Inferior parietal cortex (tissue), 1 donor: Measurements from ENCODE around the gene DENND1A.

ENCODE experiments used
- DNase-seq: peaks from one replicate; pipeline ENCODE4 v3.0.0-alpha.2; 2016; ENCODE audit errors: extremely low spot score

The DENND1A gene

DNA sequence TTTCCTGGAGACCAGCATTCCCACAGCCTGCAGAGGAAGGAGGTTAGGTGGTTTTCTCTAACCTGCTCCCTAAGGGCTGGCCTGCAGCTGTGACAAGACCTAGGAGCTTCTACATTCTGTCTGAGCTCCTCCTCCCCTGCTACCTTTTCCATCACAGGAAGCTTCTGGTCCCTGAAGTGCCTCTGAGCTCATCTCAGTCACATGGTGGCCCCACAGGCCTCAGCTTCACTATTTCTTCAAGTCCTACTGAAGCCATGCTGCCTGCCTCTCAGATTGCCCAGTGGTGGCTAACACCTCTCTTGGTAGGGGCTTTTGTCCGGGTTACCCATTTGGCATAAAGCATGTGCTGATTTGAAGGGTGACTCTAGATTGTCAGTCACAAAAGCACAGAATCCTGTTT is 314.5 kb downstream of the DENND1A start:
- no peak for DNase-seq

DNA sequence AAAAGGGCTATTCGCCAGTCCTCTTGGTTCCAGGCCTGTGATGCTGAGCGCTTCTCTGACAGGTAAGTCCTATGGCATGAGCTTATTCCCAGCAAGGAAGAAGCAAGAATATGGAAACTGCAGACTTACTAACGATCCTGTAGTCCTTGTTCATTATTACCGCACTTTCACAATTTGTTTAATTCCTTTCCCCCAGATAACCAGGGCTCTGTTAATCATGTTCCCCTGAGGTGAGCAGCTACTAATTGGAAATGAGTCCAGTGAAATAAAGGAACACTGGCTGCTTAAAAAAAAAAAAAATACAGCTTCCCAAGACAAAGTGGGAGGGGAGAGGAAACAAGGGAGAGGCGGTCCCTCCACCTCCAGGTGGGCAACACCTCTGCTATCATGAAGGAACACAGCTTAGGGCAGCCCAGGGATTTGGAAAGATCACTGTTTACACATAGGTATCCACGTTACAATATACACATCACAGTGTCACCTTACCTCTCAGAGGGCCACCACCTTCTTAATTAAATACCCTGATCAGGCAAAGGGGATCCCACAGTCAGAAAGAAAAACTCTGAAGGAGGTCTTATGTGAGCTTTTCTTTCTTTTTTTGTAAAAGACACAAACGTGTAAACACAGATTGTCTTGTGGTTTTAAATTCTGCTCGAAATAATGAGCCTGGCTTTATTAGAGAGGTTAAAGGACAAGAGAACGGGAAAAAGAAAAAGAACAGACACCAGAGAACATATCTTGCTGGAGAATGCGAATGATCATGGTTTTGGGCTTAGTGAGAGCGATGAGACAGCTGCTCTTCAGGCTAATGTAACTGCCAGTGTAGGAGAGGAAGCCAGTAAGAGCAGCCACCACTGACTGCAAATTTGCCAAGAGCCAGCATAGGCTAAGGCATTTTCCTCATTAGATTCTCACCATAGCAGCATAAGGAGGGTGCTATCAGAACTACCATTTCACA is 315.3 kb downstream of the DENND1A start:
- DNase-seq: no peak

DNA sequence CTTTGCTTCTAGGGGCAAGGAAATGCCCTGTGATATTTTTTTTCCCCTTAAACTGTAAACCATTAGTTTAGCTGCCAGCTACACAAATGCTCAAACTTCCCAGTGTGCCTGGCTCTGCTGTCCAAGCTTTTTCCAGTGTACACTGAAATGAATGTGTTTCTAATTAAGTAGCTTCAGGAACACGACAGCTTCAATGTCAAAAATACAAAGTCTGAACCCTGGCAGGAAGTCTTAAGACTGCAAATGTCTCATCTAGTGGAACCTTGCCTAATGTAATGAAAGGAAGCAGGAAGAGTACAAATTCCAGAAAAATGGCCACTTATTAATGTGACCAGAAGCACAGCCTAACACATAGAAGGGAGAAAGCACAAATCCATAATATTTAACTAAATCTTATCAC is 318.7 kb downstream of the DENND1A start:
- no peak for DNase-seq

DNA sequence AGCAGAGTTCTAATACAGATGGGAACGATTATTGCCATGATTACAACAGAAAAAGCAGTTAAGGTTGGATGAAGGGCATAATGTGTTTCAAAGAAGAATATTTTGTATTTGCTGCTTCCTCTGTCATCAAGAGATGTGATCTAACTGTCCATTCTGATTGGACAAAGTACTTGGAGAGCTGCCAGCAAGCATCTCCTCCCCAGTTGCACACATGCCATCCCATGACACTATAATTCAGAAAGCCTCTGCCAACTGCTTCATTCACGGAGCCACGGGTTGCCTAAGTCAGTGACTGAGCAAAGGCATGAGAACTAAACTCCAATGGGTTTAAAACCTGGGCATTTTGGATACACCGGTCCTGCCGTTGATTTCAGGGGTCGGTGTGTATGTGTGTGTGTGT is 320.1 kb downstream of the DENND1A start:
- no peak for DNase-seq

DNA sequence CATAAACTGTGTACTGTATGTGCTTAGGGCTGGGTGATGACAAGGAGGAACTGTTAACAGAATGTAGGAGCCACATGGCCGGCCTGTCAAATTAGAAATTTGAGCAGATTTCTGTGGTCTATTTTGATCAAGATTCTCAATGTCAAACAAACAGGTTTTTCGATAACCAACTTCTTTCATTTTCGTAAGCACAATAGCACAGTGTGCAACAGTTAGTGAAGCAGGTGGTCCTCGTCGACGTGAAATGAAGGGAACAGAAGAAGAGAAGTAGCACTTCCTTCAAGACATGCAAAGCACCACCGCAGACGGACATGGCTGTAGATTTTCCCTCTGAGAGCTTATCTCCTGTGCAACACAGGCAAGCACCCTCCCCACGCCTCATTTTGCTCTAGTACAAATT is 321.8 kb downstream of the DENND1A start:
- DNase-seq: no peak

DNA sequence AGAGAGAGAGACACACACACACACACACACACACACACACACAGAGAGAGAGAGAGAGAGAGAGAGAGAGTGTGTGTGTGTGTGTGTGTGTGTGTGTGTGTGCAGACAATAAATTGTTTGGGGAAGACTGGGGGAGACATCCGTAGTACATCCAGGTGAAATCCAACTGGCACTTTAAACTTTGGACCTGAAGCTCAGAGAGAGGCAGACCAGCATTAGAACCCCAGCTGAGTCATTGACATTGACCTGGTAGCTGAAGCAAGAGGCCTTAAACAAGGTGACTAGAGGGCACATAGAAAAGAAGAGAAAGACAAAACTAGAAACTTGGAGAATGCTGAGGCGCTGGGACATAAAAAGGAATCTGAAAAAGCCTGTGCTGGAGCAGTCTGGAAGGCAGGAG is 322.4 kb downstream of the DENND1A start:
- DNase-seq: no peak

DNA sequence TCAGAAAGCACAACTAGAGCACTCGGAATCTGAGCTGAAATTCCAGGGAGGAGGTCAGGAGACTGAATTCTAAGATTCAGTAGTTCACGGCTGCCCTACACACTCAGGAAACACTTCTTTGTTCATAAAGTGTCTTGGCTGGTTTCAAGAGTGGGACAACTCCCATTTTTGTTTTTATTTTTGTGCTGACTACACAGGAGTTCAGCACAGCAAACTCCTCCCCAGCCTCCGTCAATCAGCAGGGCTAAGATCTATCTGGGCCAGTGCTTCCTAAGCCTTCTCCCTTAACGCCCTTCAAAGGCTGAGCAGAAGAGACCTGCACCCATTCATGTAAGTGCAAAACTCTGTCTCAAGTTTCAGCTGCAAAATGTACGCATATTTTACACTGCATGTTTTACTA is 323.8 kb downstream of the DENND1A start:
- no peak for DNase-seq

DNA sequence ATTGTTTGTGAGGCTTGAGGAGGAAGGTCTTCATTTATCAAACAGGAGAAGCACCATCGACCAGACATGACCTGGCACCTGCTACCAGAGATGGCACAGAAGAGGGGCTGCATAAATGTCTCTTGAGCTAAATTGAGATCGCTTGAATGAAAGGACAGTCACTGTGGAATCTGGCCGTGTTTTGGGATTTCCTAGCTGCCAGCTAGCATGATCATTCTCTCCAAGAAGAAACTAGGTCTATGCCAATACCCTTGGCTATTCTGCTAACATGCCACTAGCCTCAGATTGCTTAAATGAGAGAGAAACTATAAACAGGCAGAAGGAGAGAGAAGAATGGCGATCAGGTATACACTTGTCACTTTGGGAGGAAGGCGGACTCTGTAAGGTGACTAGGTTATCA is 324.6 kb downstream of the DENND1A start:
- DNase-seq: no peak

DNA sequence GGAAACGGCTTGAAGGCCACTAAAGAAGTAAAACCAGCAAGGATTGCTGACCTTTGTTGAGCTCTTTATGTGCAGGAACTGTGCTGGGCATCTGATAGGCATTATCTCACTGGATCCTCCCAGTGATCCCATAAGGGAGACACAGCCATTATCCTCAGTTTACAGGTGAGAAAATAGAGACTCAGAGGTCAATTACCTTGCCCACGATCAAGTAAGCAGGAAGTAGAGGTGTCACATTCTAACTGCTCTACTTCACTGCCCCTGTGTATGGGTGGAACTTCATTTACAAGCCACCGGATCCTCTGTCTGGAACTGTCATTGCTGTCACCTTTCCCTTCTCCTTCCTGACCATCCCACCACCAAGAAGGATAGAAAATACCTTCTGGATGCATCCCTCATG is 325.1 kb downstream of the DENND1A start:
- no peak for DNase-seq

DNA sequence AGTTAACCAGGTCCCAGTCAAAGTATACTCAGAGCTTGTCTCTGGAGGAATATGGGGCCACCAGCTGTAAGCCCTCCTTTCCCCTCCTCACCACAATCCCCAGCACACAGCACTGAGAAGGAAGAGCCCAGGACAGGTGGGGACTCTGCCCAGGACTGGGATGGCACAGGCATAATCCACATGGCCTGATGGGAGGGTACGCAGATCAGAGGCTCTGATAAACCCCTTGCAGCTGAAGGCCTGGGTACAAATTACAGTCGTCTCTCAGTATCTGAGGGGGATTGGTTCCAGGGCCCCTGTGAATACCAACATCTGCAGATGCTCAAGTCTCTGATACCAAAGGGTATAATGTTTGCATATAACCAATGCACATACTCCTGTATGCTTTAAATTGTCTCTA is 328.1 kb downstream of the DENND1A start:
- DNase-seq: no peak

DNA sequence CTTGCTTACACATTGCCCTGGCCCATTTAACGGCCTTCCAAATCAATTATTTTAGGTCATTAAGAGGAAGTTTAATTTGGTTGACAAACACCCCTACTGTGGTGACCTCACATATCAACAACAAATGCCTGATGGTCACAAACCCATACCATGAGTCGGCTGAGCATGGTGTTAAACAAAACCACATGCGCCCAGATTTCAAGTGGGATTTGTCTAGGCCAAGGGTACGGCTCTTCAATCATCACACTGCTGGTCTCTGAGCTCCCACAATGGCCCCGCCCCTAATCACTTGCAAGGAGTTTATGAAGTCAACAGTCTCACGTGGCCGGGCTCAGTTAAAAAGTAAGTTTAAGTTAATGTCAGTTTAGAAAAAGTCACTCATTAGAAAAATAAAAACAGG is 330.1 kb downstream of the DENND1A start:
- DNase-seq: no peak

DNA sequence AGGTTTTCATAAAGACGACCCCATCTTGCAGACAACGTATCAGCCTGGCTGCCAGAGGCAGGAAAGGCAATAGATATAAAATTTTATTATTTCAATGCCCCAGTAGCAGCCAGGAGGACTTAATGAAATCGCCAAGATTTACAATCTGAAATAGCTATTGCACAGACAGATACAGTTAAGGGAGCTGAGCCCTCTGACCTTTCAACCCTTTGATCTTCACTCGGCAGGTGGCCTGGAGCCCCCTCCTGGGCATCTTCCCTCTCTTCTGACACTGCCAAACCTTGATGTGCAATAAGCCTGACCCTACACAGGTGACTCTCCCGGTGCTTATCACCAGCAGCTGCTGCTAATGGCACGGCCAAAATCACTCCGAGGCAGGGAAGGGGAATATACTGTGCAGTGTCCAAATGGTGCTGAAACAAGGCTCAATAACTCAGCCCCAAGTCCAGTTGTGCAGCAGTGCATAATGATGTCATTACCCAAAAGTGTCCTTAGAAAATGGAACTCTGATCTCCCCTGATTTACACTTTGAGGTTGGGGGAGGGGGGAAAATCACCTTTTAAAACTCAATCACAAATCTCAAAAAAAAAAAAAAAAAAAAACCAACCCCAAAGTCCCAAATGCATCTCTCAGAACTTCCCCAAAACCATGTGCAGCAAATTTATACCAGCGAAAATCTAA is 331.9 kb downstream of the DENND1A start:
- no peak for DNase-seq

DNA sequence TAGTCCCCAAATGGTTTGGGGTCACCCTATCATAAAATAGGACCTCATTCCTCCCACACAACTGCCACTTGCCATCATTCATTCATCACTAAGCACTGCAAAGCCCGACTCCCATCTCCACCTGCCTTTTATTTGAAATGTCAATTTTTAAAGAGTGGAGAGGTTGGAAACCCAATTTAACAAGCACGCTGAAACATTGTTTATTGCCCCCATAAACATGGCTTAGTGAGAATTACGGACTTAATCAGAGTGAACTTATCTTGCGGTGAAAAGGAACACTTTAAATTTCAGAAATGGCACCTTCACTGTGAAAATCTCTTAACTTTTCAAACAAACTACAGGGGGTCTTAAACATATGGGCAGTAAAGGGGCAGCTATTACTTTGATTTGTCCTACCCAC is 332.9 kb downstream of the DENND1A start:
- DNase-seq: no peak

DNA sequence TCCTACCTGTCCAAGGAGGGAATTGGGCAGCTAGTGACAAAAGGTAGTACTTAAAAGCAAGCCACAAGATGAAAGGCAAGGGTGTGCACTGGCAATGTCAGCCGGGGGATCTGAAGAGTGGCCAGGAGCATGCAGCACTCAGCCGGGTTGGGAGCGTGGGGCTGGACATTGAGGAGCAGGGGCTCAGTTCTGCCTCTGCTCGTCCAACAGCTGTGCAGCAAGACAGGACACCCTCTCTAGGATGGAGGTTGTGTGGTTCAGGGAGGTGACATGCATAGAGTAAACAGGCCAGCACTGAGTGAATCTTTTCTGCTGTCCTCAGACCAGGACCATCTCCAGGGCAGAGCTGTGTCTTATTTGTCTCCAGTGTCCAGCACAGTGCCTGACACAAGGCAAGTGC is 338.6 kb downstream of the DENND1A start:
- DNase-seq: no peak

DNA sequence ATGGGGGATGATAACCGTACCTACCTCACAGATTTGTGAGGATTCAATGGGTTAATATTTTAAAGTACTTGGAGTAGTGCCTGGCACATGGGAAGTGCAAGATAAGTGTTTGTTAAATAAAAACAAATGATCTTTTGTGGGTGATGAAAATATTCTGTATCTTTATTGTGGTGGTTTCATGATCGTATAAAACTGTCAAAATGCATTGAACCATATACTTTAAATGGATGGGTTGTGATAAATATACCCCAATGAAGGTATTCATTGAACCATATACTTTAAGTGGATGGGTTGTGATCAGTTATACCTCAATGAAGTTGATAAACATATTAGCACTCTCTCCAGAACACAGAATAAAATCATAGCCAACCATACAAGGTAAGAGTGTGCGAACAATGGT is 339.4 kb downstream of the DENND1A start:
- DNase-seq: no peak

DNA sequence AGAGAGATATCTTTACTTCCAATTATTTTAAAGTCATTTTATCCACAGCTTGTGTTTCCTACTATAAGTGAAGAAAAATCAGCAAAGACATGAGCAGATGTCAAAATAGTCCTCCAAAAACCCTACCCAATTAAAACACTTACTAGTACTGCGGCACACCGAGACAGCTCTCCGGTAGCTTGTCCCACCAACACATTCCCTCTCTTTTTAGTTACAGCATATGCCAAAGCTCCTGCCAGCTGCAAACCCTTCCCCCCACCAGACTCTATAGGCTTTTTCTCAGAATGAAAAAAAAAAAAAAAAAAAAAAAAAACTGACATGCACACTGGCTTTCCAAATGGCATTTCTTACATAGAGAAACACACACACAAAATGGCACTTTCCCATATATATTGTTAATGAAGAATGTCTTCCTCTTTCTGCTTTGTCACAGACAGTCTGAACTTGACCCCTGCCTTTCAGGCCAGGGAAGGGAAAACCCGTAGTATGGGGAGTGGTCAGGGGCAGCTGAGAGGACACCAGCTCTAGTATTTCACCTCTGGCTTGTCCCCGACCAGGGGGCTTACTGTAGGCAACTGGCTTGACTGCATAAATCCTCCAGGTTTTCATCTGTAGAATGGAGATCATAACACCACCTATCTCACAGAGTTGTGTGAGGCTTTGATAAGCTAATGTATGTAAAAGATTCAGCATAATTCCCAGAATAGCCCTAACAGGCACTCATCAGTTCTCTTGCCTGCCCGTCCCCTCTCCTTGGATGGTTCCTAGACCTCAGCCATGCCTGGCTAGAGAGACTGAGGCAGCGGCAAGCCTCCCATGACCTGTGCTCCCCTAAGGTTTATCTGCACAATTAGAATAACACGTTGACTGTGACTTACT is 340.3 kb downstream of the DENND1A start:
- no peak for DNase-seq

DNA sequence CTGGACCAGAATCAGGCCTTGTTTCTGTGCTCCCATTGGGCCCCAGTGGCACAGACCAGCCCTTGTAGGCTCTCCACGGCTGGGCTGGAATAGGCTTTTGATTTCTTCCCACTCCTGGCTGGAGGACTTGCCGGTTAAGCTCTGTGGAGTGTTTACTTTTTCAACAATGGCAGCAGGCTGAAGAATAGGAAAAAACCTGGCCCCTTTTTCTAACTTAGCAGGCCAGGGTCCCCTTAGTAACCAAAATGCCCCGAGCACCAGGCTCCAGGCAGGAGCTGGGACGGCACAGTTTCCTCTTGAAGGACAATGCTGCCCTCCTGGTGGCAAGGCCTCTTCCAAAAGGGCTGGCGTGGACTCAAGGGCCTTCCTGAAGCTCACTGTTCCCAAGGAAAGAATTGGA is 343.7 kb downstream of the DENND1A start:
- no peak for DNase-seq

DNA sequence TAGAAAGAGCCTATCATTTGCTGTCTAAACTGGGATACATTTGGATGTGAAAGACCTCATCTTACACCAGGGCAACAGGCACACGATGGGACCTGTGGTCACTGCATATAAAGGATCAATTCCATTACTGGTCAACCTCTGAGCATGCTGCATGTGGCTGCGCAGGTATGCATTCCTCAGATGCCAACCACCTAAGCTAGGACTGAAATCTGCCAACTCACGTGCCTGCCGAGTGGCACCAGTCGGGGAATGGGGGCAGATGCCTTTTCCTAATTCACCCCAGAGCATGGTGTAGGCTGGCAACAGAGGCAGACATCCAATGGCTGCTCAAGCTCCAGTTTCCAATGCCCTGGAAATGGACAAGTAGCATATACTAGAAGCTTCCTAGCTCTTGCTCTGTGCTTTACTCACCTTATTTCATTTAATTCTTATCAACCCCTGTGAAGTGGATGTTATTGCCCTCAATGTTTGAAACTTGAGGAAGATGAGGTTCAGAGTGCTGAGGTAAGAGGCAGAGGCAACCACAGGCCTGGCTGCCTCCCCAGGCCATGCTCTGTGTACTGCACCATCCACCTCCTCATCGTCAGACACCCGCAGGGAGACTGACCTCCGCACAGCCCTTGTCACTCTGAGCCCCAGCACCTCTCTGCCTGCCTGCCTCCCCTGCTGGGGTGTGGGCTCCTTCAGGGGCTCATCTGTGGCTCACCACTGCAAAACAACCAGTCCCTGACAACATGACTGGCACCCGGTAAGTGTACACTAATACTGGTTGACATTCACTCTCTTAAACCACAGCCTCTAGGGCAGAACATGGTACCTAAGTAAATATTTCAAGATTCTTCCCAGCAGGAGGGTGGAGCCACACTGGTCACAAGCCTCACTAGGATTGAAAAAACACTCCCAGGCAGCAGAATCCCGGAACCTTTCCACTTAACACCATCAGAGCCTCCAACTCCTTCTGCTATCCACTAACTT is 345.4 kb downstream of the DENND1A start:
- DNase-seq: no peak

DNA sequence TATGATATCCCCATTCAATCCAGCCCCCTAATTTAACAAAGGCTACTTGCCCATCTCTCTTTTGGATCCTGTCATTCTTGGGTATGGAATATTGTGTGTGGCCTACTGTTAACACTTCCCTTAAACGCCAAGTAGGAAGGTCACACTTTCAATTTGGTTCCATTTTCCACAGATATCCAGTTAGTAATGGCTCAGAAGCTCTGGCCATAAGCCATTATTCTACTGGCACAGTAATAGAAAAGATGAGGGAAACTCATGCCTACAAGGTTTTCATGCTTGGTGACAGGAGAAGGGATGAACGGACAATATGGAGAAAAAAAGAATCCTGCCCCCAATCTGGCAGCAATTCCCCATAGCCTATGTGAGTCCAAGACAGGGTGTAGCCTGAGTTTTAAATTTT is 346.3 kb downstream of the DENND1A start:
- no peak for DNase-seq

DNA sequence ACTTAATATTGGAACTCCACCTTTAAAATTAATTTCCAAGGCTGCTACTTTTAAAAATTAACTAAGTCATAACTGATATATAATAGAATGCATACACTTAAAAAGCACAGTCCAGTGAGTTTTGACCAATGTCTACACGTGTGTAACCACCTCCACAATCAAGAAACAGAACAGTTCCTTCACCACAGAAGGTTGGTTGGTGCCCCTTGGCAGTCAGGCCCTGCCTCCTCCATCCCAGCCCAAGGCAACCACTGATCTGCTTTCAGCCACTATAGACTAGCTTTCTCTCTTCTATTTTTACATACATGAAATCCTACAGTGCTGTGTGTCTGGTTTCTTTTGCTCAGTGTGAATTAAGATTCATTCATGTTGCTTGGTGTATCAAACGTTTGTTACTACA is 358.7 kb downstream of the DENND1A start:
- DNase-seq: no peak
